Measurements from ENCODE around the gene MKNK1.

The MKNK1 gene

GRCh38 chr1:46617108-46617800 lies 13.2 kb upstream of the MKNK1 start:
- Histone ChIP-seq H3K4me3 (ENCODE audit: low read length) (peak overlapping the region; percentile 56), H3K9ac (ENCODE audit: low read length) (peak overlapping the region; percentile 94), H3K4me1 (ENCODE audit: control insufficient read depth, insufficient read depth, low read length) (peaks cover 30% of the 10 kb centered on the region), H3K27me3 (ENCODE audit: control insufficient read depth, insufficient read depth, low read length) (no peaks in the 10 kb centered on the region), H3K9me3 (ENCODE audit: control insufficient read depth, low read length) (no peaks in the 10 kb centered on the region), H3K36me3 (ENCODE audit: control insufficient read depth, insufficient read depth, low read length) (no peaks in the 10 kb centered on the region)

- H3K9ac ChIP-seq (ENCODE audit: low read length) = peak within 1 kb of the TSS; percentile 94
- H3K9me3 ChIP-seq (ENCODE audit: control insufficient read depth, low read length) = no peaks in the 10 kb centered on the region
- H3K4me1 ChIP-seq (ENCODE audit: control insufficient read depth, insufficient read depth, low read length) = peaks cover 38% of the 10 kb centered on the region
- peak within 1 kb of the TSS; percentile 90 for H3K4me3 ChIP-seq (ENCODE audit: low read length)
- H3K27me3 ChIP-seq (ENCODE audit: control insufficient read depth, insufficient read depth, low read length) = no peaks in the 10 kb centered on the region
- H3K36me3 ChIP-seq (ENCODE audit: control insufficient read depth, insufficient read depth, low read length) = no peaks in the 10 kb centered on the region
Observed at GRCh38 chr1:46616277-46617107, 12.4 kb upstream of the MKNK1 start, which contains the start of gene MOB3C. MOB3C (minus strand) TSS chr1:46616811; CDS start chr1:46613321, 3,490 bp downstream.

GRCh38 chr1:46615735-46616134 lies 11.7 kb upstream of the MKNK1 start:
- Histone ChIP-seq H3K27me3 (ENCODE audit: control insufficient read depth, insufficient read depth, low read length) (no peaks in the 10 kb centered on the region), H3K9me3 (ENCODE audit: control insufficient read depth, low read length) (no peaks in the 10 kb centered on the region), H3K4me3 (ENCODE audit: low read length) (peak overlapping the region; percentile 90), H3K4me1 (ENCODE audit: control insufficient read depth, insufficient read depth, low read length) (peaks cover 44% of the 10 kb centered on the region), H3K36me3 (ENCODE audit: control insufficient read depth, insufficient read depth, low read length) (no peaks in the 10 kb centered on the region), H3K9ac (ENCODE audit: low read length) (peak overlapping the region; percentile 94)

GRCh38 chr1:46615088-46615487 lies 11.0 kb upstream of the MKNK1 start:
- Histone ChIP-seq H3K9me3 (ENCODE audit: control insufficient read depth, low read length) (no peaks in the 10 kb centered on the region), H3K9ac (ENCODE audit: low read length) (peak overlapping the region; percentile 94), H3K36me3 (ENCODE audit: control insufficient read depth, insufficient read depth, low read length) (no peaks in the 10 kb centered on the region), H3K4me1 (ENCODE audit: control insufficient read depth, insufficient read depth, low read length) (peaks cover 44% of the 10 kb centered on the region), H3K4me3 (ENCODE audit: low read length) (peak overlapping the region; percentile 90), H3K27me3 (ENCODE audit: control insufficient read depth, insufficient read depth, low read length) (no peaks in the 10 kb centered on the region)

GRCh38 chr1:46614604-46614984 lies 10.5 kb upstream of the MKNK1 start:
- Histone ChIP-seq H3K4me1 (ENCODE audit: control insufficient read depth, insufficient read depth, low read length) (peaks cover 44% of the 10 kb centered on the region), H3K9ac (ENCODE audit: low read length) (peak overlapping the region; percentile 9), H3K27me3 (ENCODE audit: control insufficient read depth, insufficient read depth, low read length) (no peaks in the 10 kb centered on the region), H3K9me3 (ENCODE audit: control insufficient read depth, low read length) (no peaks in the 10 kb centered on the region), H3K36me3 (ENCODE audit: control insufficient read depth, insufficient read depth, low read length) (peaks cover 3% of the 10 kb centered on the region), H3K4me3 (ENCODE audit: low read length) (no peak overlapping the region)

GRCh38 chr1:46613661-46614603 lies 9.9 kb upstream of the MKNK1 start:
- Histone ChIP-seq H3K9ac (ENCODE audit: low read length) (no peak overlapping the region), H3K4me1 (ENCODE audit: control insufficient read depth, insufficient read depth, low read length) (peaks cover 44% of the 10 kb centered on the region)

GRCh38 chr1:46612937-46613660 lies 9.0 kb upstream of the MKNK1 start:
- Histone ChIP-seq H3K9me3 (ENCODE audit: control insufficient read depth, low read length) (no peaks in the 10 kb centered on the region), H3K27me3 (ENCODE audit: control insufficient read depth, insufficient read depth, low read length) (no peaks in the 10 kb centered on the region), H3K9ac (ENCODE audit: low read length) (no peak overlapping the region), H3K4me1 (ENCODE audit: control insufficient read depth, insufficient read depth, low read length) (peaks cover 44% of the 10 kb centered on the region), H3K36me3 (ENCODE audit: control insufficient read depth, insufficient read depth, low read length) (peaks cover 15% of the 10 kb centered on the region), H3K4me3 (ENCODE audit: low read length) (no peak overlapping the region)

More at GRCh38 chr1:46613661-46614603, 9.9 kb upstream of the MKNK1 start:
- Histone ChIP-seq H3K4me3 (ENCODE audit: low read length) (no peak overlapping the region), H3K36me3 (ENCODE audit: control insufficient read depth, insufficient read depth, low read length) (peaks cover 10% of the 10 kb centered on the region), H3K9me3 (ENCODE audit: control insufficient read depth, low read length) (no peaks in the 10 kb centered on the region), H3K27me3 (ENCODE audit: control insufficient read depth, insufficient read depth, low read length) (no peaks in the 10 kb centered on the region)

- H3K4me1 ChIP-seq (ENCODE audit: control insufficient read depth, insufficient read depth, low read length) = peaks cover 44% of the 10 kb centered on the region
- H3K9ac ChIP-seq (ENCODE audit: low read length) = peak overlapping the region; percentile 34
- no peaks in the 10 kb centered on the region for H3K9me3 ChIP-seq (ENCODE audit: control insufficient read depth, low read length)
- no peak overlapping the region for H3K4me3 ChIP-seq (ENCODE audit: low read length)
- no peaks in the 10 kb centered on the region for H3K27me3 ChIP-seq (ENCODE audit: control insufficient read depth, insufficient read depth, low read length)
- H3K36me3 ChIP-seq (ENCODE audit: control insufficient read depth, insufficient read depth, low read length) = peaks cover 16% of the 10 kb centered on the region
Observed at GRCh38 chr1:46611691-46612221, 7.7 kb upstream of the MKNK1 start.

GRCh38 chr1:46607345-46608130 lies 3.5 kb upstream of the MKNK1 start:
- H3K36me3 ChIP-seq (ENCODE audit: control insufficient read depth, insufficient read depth, low read length) = peaks cover 16% of the 10 kb centered on the region
- H3K4me1 ChIP-seq (ENCODE audit: control insufficient read depth, insufficient read depth, low read length) = peaks cover 27% of the 10 kb centered on the region
- no peak overlapping the region for H3K9ac ChIP-seq (ENCODE audit: low read length)
- H3K9me3 ChIP-seq (ENCODE audit: control insufficient read depth, low read length) = no peaks in the 10 kb centered on the region
- no peak overlapping the region for H3K4me3 ChIP-seq (ENCODE audit: low read length)
- H3K27me3 ChIP-seq (ENCODE audit: control insufficient read depth, insufficient read depth, low read length) = no peaks in the 10 kb centered on the region

GRCh38 chr1:46606255-46606965 lies 2.3 kb upstream of the MKNK1 start:
- peaks cover 26% of the 10 kb centered on the region for H3K4me1 ChIP-seq (ENCODE audit: control insufficient read depth, insufficient read depth, low read length)
- no peaks in the 10 kb centered on the region for H3K9me3 ChIP-seq (ENCODE audit: control insufficient read depth, low read length)
- peaks cover 16% of the 10 kb centered on the region for H3K36me3 ChIP-seq (ENCODE audit: control insufficient read depth, insufficient read depth, low read length)
- H3K4me3 ChIP-seq (ENCODE audit: low read length) = no peak overlapping the region
- no peak overlapping the region for H3K9ac ChIP-seq (ENCODE audit: low read length)
- H3K27me3 ChIP-seq (ENCODE audit: control insufficient read depth, insufficient read depth, low read length) = no peaks in the 10 kb centered on the region
